IMR-90 (cell line): ENCODE data around the gene FAM168A. TPM values are rescaled to one million over a fixed set of nuclear protein-coding genes. Genes with fewer than 3 reads are reported as not detected.

Experiments
- ATAC-seq: fragments of 200-7000 bp; cut with Tn5 transposase; 2 replicates; pipeline ENCODE4 v1.9.1; 2020; ENCODE audit warnings: low read depth, mild to moderate bottlenecking, moderate library complexity
- BruUV-seq: library from RNA; stranded (reverse); fragments of 400-500 nt; replicated peaks from 2 replicates; lab custom pipeline; 2021; lab: Mats Ljungman, UMichigan
- CTCF ChIA-PET: fragments of 300-600 bp; formaldehyde crosslinking; extraction: SDS; loops from one replicate; lab custom pipeline; 2021; ENCODE audit warnings: antibody characterized with exemption; lab: Yijun Ruan, JAX
- POLR2A ChIA-PET: fragments of 300-600 bp; sonication (Branson Sonifier 250); formaldehyde crosslinking; loops from one replicate; lab custom pipeline; 2022; ENCODE audit warnings: antibody characterized with exemption; ENCODE audit not compliant: unreplicated experiment; lab: Charles Lee
- DNase-seq: peaks from one replicate; pipeline ENCODE4 v3.0.0; 2013
- H2AFZ ChIP-seq: replicated peaks from 2 replicates; pipeline ENCODE3; 2013; ENCODE audit warnings: low read length, mild to moderate bottlenecking; ENCODE audit not compliant: poor library complexity
- H2AK5ac ChIP-seq: 2 replicates; pipeline ENCODE4 v1.6.1; 2013; ENCODE audit warnings: low read depth, low read length, inconsistent platforms
- H2AK9ac ChIP-seq: replicated peaks from 2 replicates; pipeline ENCODE3; 2013; ENCODE audit warnings: mild to moderate bottlenecking, low read depth, low read length, moderate library complexity; ENCODE audit not compliant: poor library complexity
- H2BK120ac ChIP-seq: 2 replicates; pipeline ENCODE4 v1.6.1; 2013; ENCODE audit warnings: low read depth, low read length, inconsistent platforms
- H2BK15ac ChIP-seq: 3 replicates; pipeline ENCODE4 v1.6.1; 2013; ENCODE audit warnings: low read depth, low read length, inconsistent platforms
- H2BK20ac ChIP-seq: 2 replicates; pipeline ENCODE4 v1.6.1; 2013; ENCODE audit warnings: low read depth, mild to moderate bottlenecking, inconsistent platforms, low read length, moderate library complexity
- H2BK5ac ChIP-seq: 2 replicates; pipeline ENCODE4 v1.6.1; 2013; ENCODE audit warnings: mild to moderate bottlenecking, low read depth, low read length, inconsistent platforms; ENCODE audit not compliant: poor library complexity, severe bottlenecking
- H3K14ac ChIP-seq: replicated peaks from 2 replicates; pipeline ENCODE4 v1.6.1; 2013; ENCODE audit warnings: low read depth, low read length, inconsistent platforms
- H3K18ac ChIP-seq: 2 replicates; pipeline ENCODE4 v1.6.1; 2013; ENCODE audit warnings: low read depth, low read length, control low read depth
- H3K23ac ChIP-seq: 2 replicates; pipeline ENCODE4 v1.6.1; 2013; ENCODE audit warnings: low read depth, low read length, inconsistent platforms
- H3K27ac ChIP-seq: 2 replicates; pipeline ENCODE4 v1.5.1; 2013; ENCODE audit warnings: mild to moderate bottlenecking, control low read depth, low read length; ENCODE audit not compliant: insufficient read depth
- H3K27me3 ChIP-seq: 2 replicates; pipeline ENCODE4 v1.6.1; 2013; ENCODE audit warnings: low read length; ENCODE audit not compliant: control insufficient read depth, insufficient read depth
- H3K36me3 ChIP-seq: 2 replicates; pipeline ENCODE4 v1.6.1; 2013; ENCODE audit warnings: low read length, mixed read lengths; ENCODE audit not compliant: control insufficient read depth, insufficient read depth
- H3K4ac ChIP-seq: 2 replicates; pipeline ENCODE4 v1.6.1; 2013; ENCODE audit warnings: low read depth, low read length, inconsistent platforms
- H3K4me1 ChIP-seq: 2 replicates; pipeline ENCODE4 v1.6.1; 2013; ENCODE audit warnings: low read length, mixed read lengths; ENCODE audit not compliant: control insufficient read depth, insufficient read depth
- H3K4me2 ChIP-seq: 2 replicates; pipeline ENCODE4 v1.6.1; 2013; ENCODE audit warnings: low read depth, mild to moderate bottlenecking, control low read depth, low read length, moderate library complexity
- H3K4me3 ChIP-seq: 2 replicates; pipeline ENCODE4 v1.5.1; 2013; ENCODE audit warnings: low read depth, mild to moderate bottlenecking, control low read depth, low read length, moderate library complexity; ENCODE audit not compliant: insufficient read depth
- H3K56ac ChIP-seq: 2 replicates; pipeline ENCODE4 v1.6.1; 2013; ENCODE audit warnings: low read length, inconsistent platforms; ENCODE audit not compliant: insufficient read depth; ENCODE audit errors: extremely low read depth
- H3K79me1 ChIP-seq, 2 experiments: 2 replicates each; pipeline ENCODE4 v1.6.1; 2013; ENCODE audit warnings: low read length in 2 of 2, inconsistent platforms in 1 of 2, low read depth in 1 of 2
- H3K9ac ChIP-seq: 2 replicates; pipeline ENCODE4 v1.6.1; 2013; ENCODE audit warnings: low read depth, low read length, control low read depth
- H3K9me1 ChIP-seq: 2 replicates; pipeline ENCODE4 v1.6.1; 2013; ENCODE audit warnings: low read length, inconsistent platforms; ENCODE audit not compliant: insufficient read depth
- H3K9me3 ChIP-seq: 2 replicates; pipeline ENCODE4 v1.6.1; 2013; ENCODE audit warnings: low read length; ENCODE audit not compliant: control insufficient read depth, insufficient read depth
- H4K20me1 ChIP-seq: 2 replicates; pipeline ENCODE4 v1.6.1; 2013; ENCODE audit warnings: low read length, inconsistent platforms; ENCODE audit not compliant: insufficient read depth
- H4K5ac ChIP-seq: 2 replicates; pipeline ENCODE4 v1.6.1; 2013; ENCODE audit warnings: mild to moderate bottlenecking, low read depth, low read length, control low read depth
- H4K8ac ChIP-seq, 2 experiments: 2 replicates each; pipeline ENCODE4 v1.6.1; 2013; ENCODE audit warnings: low read depth in 2 of 2, low read length in 2 of 2, control low read depth in 1 of 2, inconsistent platforms in 1 of 2
- H4K91ac ChIP-seq: 2 replicates; pipeline ENCODE4 v1.6.1; 2013; ENCODE audit warnings: low read depth, low read length, inconsistent platforms; ENCODE audit not compliant: insufficient read depth
- BHLHE40 ChIP-seq: fragments of 150-350 bp; IDR thresholded peaks from 2 replicates; pipeline ENCODE4 v1.6.1; 2016; ENCODE audit warnings: mild to moderate bottlenecking, low read depth, low read length
- CEBPB ChIP-seq: IDR thresholded peaks from 2 replicates; pipeline ENCODE4 v1.6.1; 2012; ENCODE audit warnings: low read depth, low read length, improper control_type of control experiment
- CHD1 ChIP-seq: IDR thresholded peaks from 2 replicates; pipeline ENCODE4 v1.6.1; 2012; ENCODE audit warnings: low read depth, low read length, improper control_type of control experiment
- FOS ChIP-seq: fragments of 150-350 bp; IDR thresholded peaks from 2 replicates; pipeline ENCODE4 v1.6.1; 2016; ENCODE audit warnings: low read depth, low read length
- MAFK ChIP-seq: IDR thresholded peaks from 2 replicates; pipeline ENCODE4 v1.6.1; 2012; ENCODE audit warnings: low read depth, low read length, improper control_type of control experiment
- MAZ ChIP-seq: IDR thresholded peaks from 2 replicates; pipeline ENCODE4 v1.6.1; 2012; ENCODE audit warnings: low read depth, mild to moderate bottlenecking, low read length, improper control_type of control experiment, moderate library complexity, borderline replicate concordance
- MXI1 ChIP-seq: IDR thresholded peaks from 2 replicates; pipeline ENCODE4 v1.6.1; 2012; ENCODE audit warnings: low read depth, mild to moderate bottlenecking, low read length, moderate library complexity, borderline replicate concordance
- NFE2L2 ChIP-seq: fragments of 150-350 bp; IDR thresholded peaks from 2 replicates; pipeline ENCODE4 v1.6.1; 2016; ENCODE audit warnings: low read depth, mild to moderate bottlenecking, low read length
- POLR2A ChIP-seq: IDR thresholded peaks from 2 replicates; pipeline ENCODE4 v1.6.1; 2012; ENCODE audit warnings: mild to moderate bottlenecking, low read depth, low read length
- RAD21 ChIP-seq: IDR thresholded peaks from 2 replicates; pipeline ENCODE4 v1.6.1; 2012; ENCODE audit warnings: low read length, improper control_type of control experiment
- RCOR1 ChIP-seq: IDR thresholded peaks from 2 replicates; pipeline ENCODE4 v1.6.1; 2012; ENCODE audit warnings: mild to moderate bottlenecking, low read length, improper control_type of control experiment; ENCODE audit not compliant: insufficient replicate concordance
- RFX5 ChIP-seq: IDR thresholded peaks from 2 replicates; pipeline ENCODE4 v1.8.0; 2012; ENCODE audit warnings: low read depth, mild to moderate bottlenecking, low read length, moderate library complexity
- SMC3 ChIP-seq: fragments of 150-350 bp; IDR thresholded peaks from 2 replicates; pipeline ENCODE4 v1.6.1; 2016; ENCODE audit warnings: low read depth, mild to moderate bottlenecking, antibody characterized with exemption, low read length, moderate library complexity
- WGBS, 2 experiments: methylation state at CpG; one replicate each; pipeline versions ENCODE4 v1.1.5 to v1.1.7; 2013; ENCODE audit warnings: missing lambda C conversion rate in 2 of 2; ENCODE audit not compliant: insufficient read length in 1 of 2; ENCODE audit errors: extremely low coverage in 2 of 2; 5-methylcytosine and 5-hydroxymethylcytosine counted together
- dilution Hi-C: fragments of 300-500 bp; cut with HindIII; formaldehyde crosslinking; loops from one replicate; pipeline ENCODE4 v1.14.3; 2018; ENCODE audit warnings: low sequenced_read_pairs; ENCODE audit not compliant: unreplicated experiment
- in situ Hi-C: fragments of 300-500 bp; cut with MboI; formaldehyde crosslinking; loops from 3 replicates; pipeline ENCODE4 v1.14.3; 2019; ENCODE audit warnings: low sequenced_read_pairs, inconsistent platforms, mixed read lengths
- intact Hi-C: fragments of 100-400 bp; cut with micrococcal nuclease; formaldehyde crosslinking; loops from 2 replicates; pipeline ENCODE4 v1.10.0; 2022
- polyA plus RNA-seq, 3 experiments: library from polyadenylated mRNA; depleted of rRNA; stranded (reverse); fragments of >200 nt; gene quantifications; 2 replicates each; pipeline ENCODE4 v1.2.3, GENCODE V29; 2012; ENCODE audit warnings: low replicate concordance in 1 of 3
- total RNA-seq: library from RNA; depleted of rRNA; stranded (reverse); fragments of >200 nt; gene quantifications from 2 replicates; pipeline ENCODE4 v1.2.3, GENCODE V29; 2012
- TF ChIP-seq, protein P1 (sequence below): fragments of 150-350 bp; IDR thresholded peaks from 2 replicates; pipeline ENCODE4 v1.6.1; 2016; ENCODE audit warnings: low read depth, mild to moderate bottlenecking, low read length, moderate library complexity, borderline replicate concordance
- TF ChIP-seq, protein P2 (sequence below): conservative IDR thresholded peaks from 2 replicates; pipeline ENCODE4 v1.5.1; 2012; ENCODE audit warnings: mild to moderate bottlenecking, low read depth, low read length, improper control_type of control experiment
- TF ChIP-seq, protein P3 (sequence below): fragments of 150-350 bp; IDR thresholded peaks from 2 replicates; pipeline ENCODE4 v1.6.1; 2017; ENCODE audit warnings: mild to moderate bottlenecking, antibody characterized with exemption, low read length, low read depth

FAM168A gene
- total and polyA plus RNA-seq, 2 of the 4 experiments (the other 2 are of a cell fraction): 13.1 to 22.8 TPM

DNA sequence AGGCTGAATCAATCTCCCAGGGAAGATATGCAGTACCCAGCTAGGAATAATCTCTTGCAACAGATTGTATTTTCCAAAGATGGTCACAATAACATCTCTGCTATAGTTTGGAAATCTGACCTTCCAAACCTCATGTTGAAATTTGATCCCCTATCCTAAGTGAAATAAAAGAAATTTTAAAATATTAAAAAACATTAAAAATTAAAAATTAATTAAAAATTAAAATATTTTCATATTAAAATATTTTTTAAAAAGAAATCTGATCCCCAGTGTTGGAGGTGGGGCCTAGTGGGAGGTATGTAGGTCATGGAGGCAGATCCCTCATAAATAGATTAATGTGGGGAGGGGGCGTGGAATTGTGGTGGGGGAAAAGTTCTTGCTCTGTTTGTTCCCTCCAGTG, 79.7 kb downstream of the FAM168A start:
- Histone ChIP-seq H3K4ac (no peak overlapping the region), H3K27ac (no peak overlapping the region), H2BK5ac (no peak overlapping the region), H3K56ac (no peak overlapping the region), H3K18ac (no peak overlapping the region), H3K4me2 (no peak overlapping the region), H2AK5ac (no peak overlapping the region), H4K91ac (no peak overlapping the region), H4K8ac (no peak overlapping the region), H3K4me3 (no peak overlapping the region), H3K79me1 (peaks cover 20 to 40% of the 10 kb centered on the region in 2 experiments; a peak in 3 of 4 replicates), H4K20me1 (no peaks in the 10 kb centered on the region; the same call in 1 of the 2 replicates), H4K5ac (no peak overlapping the region), H3K9ac (no peak overlapping the region), H3K27me3 (no peaks in the 10 kb centered on the region), H3K4me1 (peaks cover 10% of the 10 kb centered on the region), H2AK9ac (no peak overlapping the region), H2BK120ac (no peak overlapping the region), H2AFZ (no peak overlapping the region), H3K14ac (no peak overlapping the region), H3K9me1 (peaks cover 7% of the 10 kb centered on the region), H3K9me3 (no peaks in the 10 kb centered on the region), H2BK20ac (no peak overlapping the region), H3K36me3 (no peaks in the 10 kb centered on the region), H3K23ac (no peak overlapping the region), H2BK15ac (no peak overlapping the region)
- TF ChIP-seq RAD21 (no peak), CHD1 (no peak), BHLHE40 (no peak), RCOR1 (no peak), NFE2L2 (no peak), POLR2A (no peak), CEBPB (no peak), MAZ (no peak), MAFK (no peak), MXI1 (no peak), SMC3 (no peak), FOS (no peak), RFX5 (no peak)
- TF ChIP-seq, protein P1, sequence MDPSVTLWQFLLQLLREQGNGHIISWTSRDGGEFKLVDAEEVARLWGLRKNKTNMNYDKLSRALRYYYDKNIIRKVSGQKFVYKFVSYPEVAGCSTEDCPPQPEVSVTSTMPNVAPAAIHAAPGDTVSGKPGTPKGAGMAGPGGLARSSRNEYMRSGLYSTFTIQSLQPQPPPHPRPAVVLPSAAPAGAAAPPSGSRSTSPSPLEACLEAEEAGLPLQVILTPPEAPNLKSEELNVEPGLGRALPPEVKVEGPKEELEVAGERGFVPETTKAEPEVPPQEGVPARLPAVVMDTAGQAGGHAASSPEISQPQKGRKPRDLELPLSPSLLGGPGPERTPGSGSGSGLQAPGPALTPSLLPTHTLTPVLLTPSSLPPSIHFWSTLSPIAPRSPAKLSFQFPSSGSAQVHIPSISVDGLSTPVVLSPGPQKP: no peak
- TF ChIP-seq, protein P2, sequence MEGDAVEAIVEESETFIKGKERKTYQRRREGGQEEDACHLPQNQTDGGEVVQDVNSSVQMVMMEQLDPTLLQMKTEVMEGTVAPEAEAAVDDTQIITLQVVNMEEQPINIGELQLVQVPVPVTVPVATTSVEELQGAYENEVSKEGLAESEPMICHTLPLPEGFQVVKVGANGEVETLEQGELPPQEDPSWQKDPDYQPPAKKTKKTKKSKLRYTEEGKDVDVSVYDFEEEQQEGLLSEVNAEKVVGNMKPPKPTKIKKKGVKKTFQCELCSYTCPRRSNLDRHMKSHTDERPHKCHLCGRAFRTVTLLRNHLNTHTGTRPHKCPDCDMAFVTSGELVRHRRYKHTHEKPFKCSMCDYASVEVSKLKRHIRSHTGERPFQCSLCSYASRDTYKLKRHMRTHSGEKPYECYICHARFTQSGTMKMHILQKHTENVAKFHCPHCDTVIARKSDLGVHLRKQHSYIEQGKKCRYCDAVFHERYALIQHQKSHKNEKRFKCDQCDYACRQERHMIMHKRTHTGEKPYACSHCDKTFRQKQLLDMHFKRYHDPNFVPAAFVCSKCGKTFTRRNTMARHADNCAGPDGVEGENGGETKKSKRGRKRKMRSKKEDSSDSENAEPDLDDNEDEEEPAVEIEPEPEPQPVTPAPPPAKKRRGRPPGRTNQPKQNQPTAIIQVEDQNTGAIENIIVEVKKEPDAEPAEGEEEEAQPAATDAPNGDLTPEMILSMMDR: no peak
- TF ChIP-seq, protein P3, sequence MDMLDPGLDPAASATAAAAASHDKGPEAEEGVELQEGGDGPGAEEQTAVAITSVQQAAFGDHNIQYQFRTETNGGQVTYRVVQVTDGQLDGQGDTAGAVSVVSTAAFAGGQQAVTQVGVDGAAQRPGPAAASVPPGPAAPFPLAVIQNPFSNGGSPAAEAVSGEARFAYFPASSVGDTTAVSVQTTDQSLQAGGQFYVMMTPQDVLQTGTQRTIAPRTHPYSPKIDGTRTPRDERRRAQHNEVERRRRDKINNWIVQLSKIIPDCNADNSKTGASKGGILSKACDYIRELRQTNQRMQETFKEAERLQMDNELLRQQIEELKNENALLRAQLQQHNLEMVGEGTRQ: no peak
- CTCF ChIA-PET: no interaction called here
- dilution Hi-C loops: no loop called here
- in situ Hi-C loops: no loop called here
- no TSS peak for BruUV-seq
- ATAC-seq (no peak), DNase-seq (no peak)
- POLR2A ChIA-PET: no interaction called here
- intact Hi-C loops: no loop called here
- 80% methylated on average over 1 of the region's 1 CpG; no CpG with 5 or more reads in 1 of the 2 experiments for WGBS, 2 experiments
